GM18870 (cell line): Measurements from ENCODE around the gene SLC38A6.

ENCODE experiments used
- ATAC-seq: cut with Tn5 transposase; IDR thresholded peaks from one replicate; pipeline ENCODE4 v1.9.1; 2021; ENCODE audit warnings: moderate library complexity; ENCODE audit not compliant: unreplicated experiment

The SLC38A6 gene

DNA sequence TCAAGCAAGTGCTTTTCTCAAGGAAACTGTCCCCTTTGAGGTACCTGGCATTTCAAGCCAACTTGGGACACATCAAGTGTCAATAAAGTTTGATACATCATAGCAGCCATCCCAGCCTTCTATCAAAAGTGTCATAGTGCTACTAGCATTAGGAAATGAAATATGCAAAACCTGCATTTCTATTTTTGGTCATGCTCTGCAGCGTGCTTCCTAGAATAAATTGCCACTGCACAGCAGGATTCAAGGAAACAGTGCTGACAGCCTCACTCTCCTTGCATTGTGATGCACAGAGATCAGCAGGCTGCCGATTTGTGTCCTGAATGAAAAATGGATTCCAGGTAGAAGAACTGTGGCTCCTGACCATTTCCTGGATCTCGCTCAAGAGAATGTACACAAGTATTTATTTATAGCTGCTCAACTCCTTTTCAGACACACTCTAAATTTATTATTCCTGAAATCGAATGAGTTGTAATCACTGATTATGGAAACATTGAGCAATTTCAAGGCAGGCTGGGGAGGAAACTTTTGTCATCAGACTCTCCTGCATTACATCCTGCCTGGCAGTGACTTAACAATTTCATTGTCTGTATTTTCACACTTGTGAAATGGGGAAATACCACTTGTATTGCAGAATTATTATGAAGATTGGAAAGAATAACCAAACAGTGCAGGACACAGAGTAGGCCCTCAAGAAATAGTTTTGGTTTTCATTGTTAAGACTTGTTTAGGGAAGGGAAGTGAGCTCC lies 120.9 kb downstream of the SLC38A6 start:
- no peak for ATAC-seq
